Endometrial microvascular endothelial cells (primary cell): ENCODE measurements around the gene PRR33. TPM values are rescaled to one million over a fixed set of nuclear protein-coding genes. Genes with fewer than 3 reads are reported as not detected.
"Not testable (repeated sequence)": the region's sequence is repeated elsewhere in the genome, so short reads cannot be mapped to it uniquely, and the experiment has no call there.

Experiments used
- in situ Hi-C: cut with HindIII; loops from 2 replicates; pipeline ENCODE4 v1.10.0; 2017; ENCODE audit warnings: low sequenced_read_pairs, low pct_unique_long_range_greater_than_20kb; ENCODE audit errors: inconsistent ontology term
- total RNA-seq: library from RNA; depleted of rRNA; stranded (reverse); fragments of >200 nt; gene quantifications from one replicate; pipeline ENCODE4 v1.2.3, GENCODE V29; 2015; ENCODE audit errors: inconsistent ontology term

The PRR33 gene
- total RNA-seq, 1 donor from 2014 or later: not detected

DNA sequence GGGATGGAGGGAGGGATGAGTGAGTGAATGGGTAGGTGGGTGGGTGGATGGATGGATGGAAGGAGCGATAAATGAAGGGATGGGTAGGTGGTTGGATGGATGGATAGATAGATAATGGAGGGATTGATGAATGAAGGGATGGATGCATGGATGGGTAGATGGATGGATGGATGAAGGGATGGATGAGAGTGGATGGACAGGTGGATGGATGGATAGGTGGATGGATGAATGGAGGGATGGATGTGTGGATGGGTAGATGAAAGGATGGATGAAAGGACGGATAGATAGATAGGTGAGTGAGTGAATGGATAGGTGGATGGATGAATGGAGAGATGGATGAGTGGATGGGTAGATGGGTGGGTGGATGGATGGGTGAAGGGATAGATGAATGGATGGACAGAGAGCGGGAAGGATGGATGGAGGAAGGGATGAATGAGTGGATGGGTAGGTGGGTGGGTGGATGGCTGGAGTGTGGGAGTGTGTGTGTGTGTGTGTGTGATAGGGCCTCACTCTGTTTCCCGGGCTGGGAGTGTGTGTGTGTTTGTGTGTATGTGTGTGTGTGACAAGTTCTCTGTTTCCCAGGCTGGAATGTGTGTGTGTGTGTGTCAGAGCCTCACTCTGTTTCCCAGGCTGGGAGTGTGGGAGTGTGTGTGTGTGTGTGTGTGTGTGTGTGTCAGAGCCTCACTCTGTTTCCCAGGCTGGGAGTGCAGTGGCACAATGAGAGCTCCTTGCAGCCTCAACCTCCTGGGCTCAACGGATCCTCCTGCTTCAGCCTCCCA lies 2.1 kb upstream of the PRR33 start:
- in situ Hi-C loops: no loop called here

- in situ Hi-C loops: no loop called here
These were observed 863 bp upstream of the PRR33 start for GRCh38 chr11:1892558-1892957.

GRCh38 chr11:1892116-1892515 lies 421 bp upstream of the PRR33 start:
- in situ Hi-C loops: no loop called here

GRCh38 chr11:1890856-1891830 lies 552 bp downstream of the PRR33 start:
- in situ Hi-C loops: no loop called here

DNA sequence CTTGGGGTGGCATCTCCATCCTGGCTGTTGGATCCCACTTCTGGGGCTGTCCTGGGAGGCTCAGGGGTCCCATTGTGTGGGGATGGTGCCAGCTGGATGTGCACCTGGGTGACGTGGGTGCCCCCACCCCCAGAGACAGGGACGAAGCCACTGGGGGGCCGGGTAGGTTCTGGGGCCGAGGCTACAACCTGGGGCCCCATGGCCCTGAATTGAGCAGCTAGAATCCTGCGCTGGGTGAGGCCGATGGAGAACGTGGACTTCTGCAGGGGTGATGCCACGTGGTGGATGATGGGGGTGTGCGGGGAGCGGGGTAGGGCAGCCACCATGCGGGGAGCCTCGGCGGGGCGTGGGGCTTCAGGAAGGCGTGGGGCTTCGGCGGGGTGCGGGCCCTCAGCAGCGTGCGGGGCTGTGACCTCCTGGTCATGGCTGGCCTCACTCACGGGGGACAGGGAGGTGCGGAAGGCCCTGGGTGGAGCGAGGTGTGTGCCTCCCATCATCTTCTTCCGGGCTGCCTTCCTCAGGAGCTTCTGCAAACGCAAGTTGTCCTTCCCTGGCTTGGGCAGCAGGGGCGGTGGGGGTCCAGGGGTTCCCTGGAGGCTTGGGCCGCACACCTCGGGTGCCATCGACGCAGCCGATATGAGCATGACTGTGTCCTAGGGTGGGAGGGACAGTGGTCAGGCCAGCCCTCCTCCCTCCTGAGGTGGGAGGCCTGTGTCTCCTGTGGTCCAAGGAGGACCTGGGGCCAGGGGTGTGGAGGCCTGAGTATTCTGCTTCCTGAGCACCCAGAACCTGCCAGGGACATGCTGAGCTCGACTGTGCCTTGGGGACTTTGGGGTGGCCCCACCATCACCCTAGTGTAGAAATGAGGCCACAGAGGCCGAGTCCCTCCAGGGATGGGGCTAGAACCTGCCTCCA lies 1.5 kb downstream of the PRR33 start:
- in situ Hi-C loops: no loop called here

DNA sequence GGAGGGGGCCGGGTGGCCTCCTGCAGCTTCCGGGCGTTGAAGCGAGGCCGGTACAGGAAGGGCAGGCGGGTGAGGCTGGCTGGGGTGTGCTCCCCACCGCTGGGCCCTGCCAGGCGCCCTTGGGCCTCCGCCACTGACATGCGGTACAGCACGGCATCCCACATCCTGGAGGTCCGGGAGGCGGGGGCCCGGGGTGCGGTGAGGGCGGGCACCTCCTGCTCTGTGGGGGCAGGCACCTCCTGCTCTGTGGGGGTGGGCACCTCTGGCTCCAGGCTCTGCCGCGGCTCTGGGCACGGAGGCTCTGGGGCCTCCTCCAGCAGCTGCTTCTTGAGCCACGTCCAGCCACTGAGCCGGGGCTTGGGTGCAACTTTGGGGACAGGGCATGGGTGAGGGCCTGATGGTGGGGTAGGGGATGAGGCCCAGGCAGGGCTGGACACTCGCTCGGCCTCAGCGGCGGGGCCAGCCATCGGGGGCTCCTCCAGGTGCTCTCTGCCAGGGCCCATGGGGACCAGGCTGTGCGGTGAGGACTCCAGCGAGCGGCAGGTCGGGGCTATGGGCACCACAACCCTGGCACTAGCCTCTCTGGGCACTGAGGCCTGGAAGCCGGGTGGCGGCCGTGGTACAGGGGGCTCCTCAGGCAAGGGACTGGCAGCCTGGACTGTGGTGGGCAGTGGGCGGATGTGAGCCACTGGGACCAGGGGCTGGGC lies 2.3 kb downstream of the PRR33 start:
- in situ Hi-C loops: no loop called here

DNA sequence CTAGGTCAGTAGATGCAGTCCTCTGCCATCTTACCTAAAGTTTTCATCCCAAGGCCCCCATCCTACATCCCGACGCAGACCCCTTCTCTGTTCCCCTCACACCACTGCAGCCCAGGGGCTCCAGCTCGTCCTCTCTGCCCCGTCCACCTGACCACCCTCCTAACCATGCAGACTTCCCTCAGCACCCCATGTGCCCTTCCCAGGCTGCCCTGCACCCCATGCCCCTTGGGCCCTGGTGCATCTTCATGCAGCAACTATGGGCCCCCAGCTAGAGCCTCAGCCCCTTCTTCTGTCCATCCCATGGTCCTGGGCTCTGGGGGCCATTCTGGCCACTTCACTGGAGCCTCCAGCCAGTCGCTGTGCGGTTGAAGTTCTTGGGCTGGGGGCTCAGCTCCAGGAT lies 2.9 kb downstream of the PRR33 start:
- in situ Hi-C loops: no loop called here

GRCh38 chr11:1888347-1888753 lies 3.3 kb downstream of the PRR33 start:
- in situ Hi-C loops: no loop called here

- in situ Hi-C loops: no loop called here
These were observed 4.0 kb downstream of the PRR33 start for GRCh38 chr11:1887451-1888346.

DNA sequence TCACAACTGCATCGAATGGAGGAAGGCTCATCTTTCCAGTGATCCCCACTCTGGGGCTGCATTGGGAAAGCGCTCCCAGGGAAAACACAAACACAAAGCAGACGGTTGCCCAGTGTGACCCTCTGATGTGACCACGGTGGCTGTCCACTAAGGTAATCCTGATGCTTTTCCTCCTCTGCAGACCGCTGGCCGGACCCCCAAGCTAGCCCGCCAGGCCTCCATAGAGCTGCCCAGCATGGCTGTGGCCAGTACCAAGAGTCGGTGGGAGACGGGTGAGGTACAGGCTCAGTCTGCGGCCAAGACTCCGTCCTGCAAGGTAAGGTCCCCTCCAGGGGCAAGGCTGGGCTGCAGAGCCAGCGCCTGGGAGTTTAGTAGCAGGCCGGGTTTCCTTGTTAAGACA lies 5.1 kb downstream of the PRR33 start:
- in situ Hi-C loops: not testable (repeated sequence)

- in situ Hi-C loops: no loop called here
These were observed 7.4 kb downstream of the PRR33 start for GRCh38 chr11:1884303-1884700.

GRCh38 chr11:1883346-1884302 lies 8.1 kb downstream of the PRR33 start:
- in situ Hi-C loops: no loop called here

- in situ Hi-C loops: no loop called here
These were observed 9.1 kb downstream of the PRR33 start for GRCh38 chr11:1882265-1883238.

GRCh38 chr11:1881442-1882264 lies 10.0 kb downstream of the PRR33 start:
- in situ Hi-C loops: no loop called here
